DND-41 (cell line): ENCODE results near the gene RCCD1.

ENCODE experiments used
- EZH2 ChIP-seq: IDR thresholded peaks from 3 replicates; pipeline ENCODE4 v1.6.1; 2012; ENCODE audit warnings: borderline replicate concordance, low read depth, mild to moderate bottlenecking, moderate library complexity, low read length, inconsistent platforms; ENCODE audit not compliant: severe bottlenecking
- TF ChIP-seq, protein P1 (sequence below): IDR thresholded peaks from 2 replicates; pipeline ENCODE4 v1.5.1; 2012; ENCODE audit warnings: borderline replicate concordance, low read length, moderate library complexity, mild to moderate bottlenecking; ENCODE audit not compliant: poor library complexity, severe bottlenecking; ENCODE audit errors: extremely low read depth

DNA sequence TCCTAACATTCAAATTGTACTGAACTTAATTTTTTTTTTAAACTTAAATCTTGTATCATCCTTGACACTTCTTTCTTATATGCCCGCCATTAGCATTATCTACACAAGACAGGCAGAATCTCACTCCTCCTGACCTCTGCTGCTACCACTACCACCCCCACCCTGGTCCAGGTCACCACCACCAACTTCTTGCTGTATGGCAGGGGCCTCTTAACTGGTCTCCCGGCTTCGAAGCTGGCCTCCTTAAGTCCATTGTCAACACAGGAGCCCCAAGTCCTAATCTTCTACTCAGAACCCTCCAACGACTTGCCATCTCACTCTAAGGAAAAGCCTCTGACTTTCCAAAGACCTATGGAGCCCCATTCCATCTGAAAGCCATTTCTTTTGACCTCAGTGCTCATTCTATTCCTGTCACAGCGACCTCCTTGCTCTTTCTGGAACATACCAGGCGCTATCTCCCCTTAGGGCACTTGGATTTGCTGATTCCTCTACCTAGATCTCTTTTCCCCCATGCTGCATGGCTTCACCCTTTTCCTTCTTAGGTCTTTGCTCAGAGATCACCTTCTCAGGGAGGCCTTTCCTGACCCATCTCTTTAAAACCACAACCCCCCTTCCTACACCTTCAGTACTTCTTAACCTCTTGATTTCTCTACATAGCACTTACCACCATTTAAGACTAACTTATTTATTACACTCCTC lies 37.1 kb downstream of the RCCD1 start:
- no peak for TF ChIP-seq EZH2
- TF ChIP-seq, protein P1, sequence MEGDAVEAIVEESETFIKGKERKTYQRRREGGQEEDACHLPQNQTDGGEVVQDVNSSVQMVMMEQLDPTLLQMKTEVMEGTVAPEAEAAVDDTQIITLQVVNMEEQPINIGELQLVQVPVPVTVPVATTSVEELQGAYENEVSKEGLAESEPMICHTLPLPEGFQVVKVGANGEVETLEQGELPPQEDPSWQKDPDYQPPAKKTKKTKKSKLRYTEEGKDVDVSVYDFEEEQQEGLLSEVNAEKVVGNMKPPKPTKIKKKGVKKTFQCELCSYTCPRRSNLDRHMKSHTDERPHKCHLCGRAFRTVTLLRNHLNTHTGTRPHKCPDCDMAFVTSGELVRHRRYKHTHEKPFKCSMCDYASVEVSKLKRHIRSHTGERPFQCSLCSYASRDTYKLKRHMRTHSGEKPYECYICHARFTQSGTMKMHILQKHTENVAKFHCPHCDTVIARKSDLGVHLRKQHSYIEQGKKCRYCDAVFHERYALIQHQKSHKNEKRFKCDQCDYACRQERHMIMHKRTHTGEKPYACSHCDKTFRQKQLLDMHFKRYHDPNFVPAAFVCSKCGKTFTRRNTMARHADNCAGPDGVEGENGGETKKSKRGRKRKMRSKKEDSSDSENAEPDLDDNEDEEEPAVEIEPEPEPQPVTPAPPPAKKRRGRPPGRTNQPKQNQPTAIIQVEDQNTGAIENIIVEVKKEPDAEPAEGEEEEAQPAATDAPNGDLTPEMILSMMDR, result no peak
